ENCODE results near the gene INSC. TPM values are rescaled to one million over a fixed set of nuclear protein-coding genes. Genes with fewer than 3 reads are reported as not detected.

Gene INSC
- total and polyA plus RNA-seq, 2 experiments from 2014 or later: 1.1 to 1.2 TPM

DNA sequence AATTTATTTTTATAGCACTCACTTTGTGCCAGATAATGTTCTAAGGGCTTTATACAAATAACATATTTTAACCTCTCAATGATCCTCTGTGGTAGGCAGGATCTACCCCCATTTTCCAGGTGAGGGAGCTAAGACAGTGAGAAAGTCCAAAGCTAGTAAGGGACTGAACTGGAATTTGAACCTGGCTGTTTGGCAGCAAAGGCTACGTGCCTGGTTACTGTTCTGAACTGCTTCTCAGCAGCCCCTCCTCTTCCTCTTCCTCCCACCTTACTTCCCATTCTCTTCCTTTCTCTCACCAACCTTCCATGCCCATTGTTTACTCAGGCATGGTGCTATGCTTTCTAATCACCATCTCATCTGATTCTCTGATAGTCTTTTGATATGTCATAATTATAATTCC, 82.0 kb downstream of the INSC start:
- peaks cover 30% of the 10 kb centered on the region for H3F3A ChIP-seq (ENCODE audit: insufficient read depth)
- H2AFZ ChIP-seq: no peak overlapping the region
- no peak overlapping the region for H3K4me2 ChIP-seq (ENCODE audit: unreplicated experiment)
- H3K9me3 ChIP-seq (ENCODE audit: low read depth): no peaks in the 10 kb centered on the region
- H3K36me3 ChIP-seq (ENCODE audit: low read depth): no peaks in the 10 kb centered on the region
- no peak overlapping the region for H3K9ac ChIP-seq
- no peak for DNase-seq
- no peaks in the 10 kb centered on the region for H4K20me1 ChIP-seq (ENCODE audit: insufficient read depth)
- WGBS, 2 experiments (ENCODE audit: low coverage in 1 of 2, low lambda C conversion rate in 2 of 2, missing lambda C conversion rate in 2 of 2): 80 to 94% methylated on average over 1 of the region's 1 CpG
- H3K9me2 ChIP-seq (ENCODE audit: insufficient read depth): no peaks in the 10 kb centered on the region
- no peaks in the 10 kb centered on the region for H3K79me2 ChIP-seq (ENCODE audit: insufficient read depth)
- in situ Hi-C loops (cut with MboI): loop anchor here (5.0 kb wide), 1 partner anchor 99 kb away; no protein-coding TSS in a partner anchor
- TF ChIP-seq EZH2phosphoT487 (IDR thresholded peaks at IDR 0.05; ENCODE audit: insufficient read depth, low read depth) (no peak), EZH2 (IDR thresholded peaks at IDR 0.05; ENCODE audit: insufficient read depth, poor library complexity, severe bottlenecking) (no peak)
- H3K4me1 ChIP-seq (ENCODE audit: insufficient read depth): peaks cover 38% of the 10 kb centered on the region
- H3K27ac ChIP-seq: no peak overlapping the region
- no peaks in the 10 kb centered on the region for H3K27me3 ChIP-seq (replicated peaks; ENCODE audit: insufficient read depth)
- no peak overlapping the region for H3K4me3 ChIP-seq

DNA sequence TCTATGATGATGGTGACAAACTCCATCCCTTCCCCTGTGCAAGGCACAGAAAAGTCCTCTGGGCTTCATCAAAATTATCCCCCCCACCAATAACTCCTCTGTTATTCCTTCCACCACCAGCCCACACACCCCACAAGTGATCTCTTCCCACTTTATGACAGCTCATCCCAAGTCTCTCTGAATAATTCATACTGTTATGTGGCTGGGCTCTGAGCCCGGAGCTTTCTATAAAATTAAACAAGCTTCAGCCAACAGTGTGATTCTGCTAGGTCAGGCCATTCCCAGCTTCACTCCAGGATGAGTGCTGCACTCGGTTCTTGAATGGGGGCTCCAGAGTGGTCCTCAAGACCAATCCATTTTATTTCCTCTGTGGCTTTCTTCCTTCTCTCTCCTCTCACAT, 83.0 kb downstream of the INSC start:
- Histone ChIP-seq H3F3A (ENCODE audit: insufficient read depth) (peaks cover 30% of the 10 kb centered on the region), H3K4me2 (ENCODE audit: unreplicated experiment) (no peak overlapping the region), H3K27me3 (replicated peaks; ENCODE audit: insufficient read depth) (no peaks in the 10 kb centered on the region), H2AFZ (no peak overlapping the region), H3K79me2 (ENCODE audit: insufficient read depth) (no peaks in the 10 kb centered on the region), H3K9me2 (ENCODE audit: insufficient read depth) (no peaks in the 10 kb centered on the region), H3K36me3 (ENCODE audit: low read depth) (no peaks in the 10 kb centered on the region), H4K20me1 (ENCODE audit: insufficient read depth) (no peaks in the 10 kb centered on the region), H3K9ac (no peak overlapping the region), H3K9me3 (ENCODE audit: low read depth) (no peaks in the 10 kb centered on the region), H3K4me3 (no peak overlapping the region), H3K4me1 (ENCODE audit: insufficient read depth) (peaks cover 38% of the 10 kb centered on the region), H3K27ac (no peak overlapping the region)
- in situ Hi-C loops (cut with MboI): loop anchor here (5.0 kb wide), 1 partner anchor 100 kb away; no protein-coding TSS in a partner anchor
- WGBS, 2 experiments (ENCODE audit: low coverage in 1 of 2, low lambda C conversion rate in 2 of 2, missing lambda C conversion rate in 2 of 2): 2 to 4% methylated on average over 2 of the region's 2 CpGs
- TF ChIP-seq EZH2phosphoT487 (IDR thresholded peaks at IDR 0.05; ENCODE audit: insufficient read depth, low read depth): no peak
- no peak for TF ChIP-seq EZH2 (IDR thresholded peaks at IDR 0.05; ENCODE audit: insufficient read depth, poor library complexity, severe bottlenecking)
- DNase-seq: peak; percentile 62

DNA sequence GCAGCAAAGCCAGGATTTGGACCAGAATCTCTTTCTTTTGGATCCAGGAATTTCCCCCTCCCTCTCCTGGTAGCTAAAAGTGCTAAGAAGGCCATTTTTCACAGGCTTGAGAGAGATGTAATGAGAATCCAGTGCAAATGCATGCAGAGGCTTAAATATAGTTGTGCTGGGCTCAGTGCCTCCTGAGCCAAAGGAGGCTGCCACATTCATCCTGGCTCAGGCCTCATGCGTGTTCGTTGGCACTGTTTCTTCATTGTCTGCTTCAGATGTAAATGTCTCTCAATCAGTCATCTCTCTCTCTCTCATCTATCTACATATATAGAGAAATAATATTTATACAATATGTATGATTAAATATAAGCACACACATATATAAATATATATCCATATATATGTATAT, 83.6 kb downstream of the INSC start:
- Histone ChIP-seq H3K79me2 (ENCODE audit: insufficient read depth) (no peaks in the 10 kb centered on the region), H3K9ac (no peak overlapping the region), H3K4me3 (no peak overlapping the region), H3K27ac (no peak overlapping the region), H3K9me3 (ENCODE audit: low read depth) (no peaks in the 10 kb centered on the region), H3K9me2 (ENCODE audit: insufficient read depth) (no peaks in the 10 kb centered on the region), H3K27me3 (replicated peaks; ENCODE audit: insufficient read depth) (no peaks in the 10 kb centered on the region), H3F3A (ENCODE audit: insufficient read depth) (peaks cover 30% of the 10 kb centered on the region), H2AFZ (no peak overlapping the region), H3K4me1 (ENCODE audit: insufficient read depth) (peaks cover 38% of the 10 kb centered on the region), H4K20me1 (ENCODE audit: insufficient read depth) (no peaks in the 10 kb centered on the region), H3K4me2 (ENCODE audit: unreplicated experiment) (no peak overlapping the region), H3K36me3 (ENCODE audit: low read depth) (no peaks in the 10 kb centered on the region)
- TF ChIP-seq EZH2 (IDR thresholded peaks at IDR 0.05; ENCODE audit: insufficient read depth, poor library complexity, severe bottlenecking): no peak
- no peak for TF ChIP-seq EZH2phosphoT487 (IDR thresholded peaks at IDR 0.05; ENCODE audit: insufficient read depth, low read depth)
- in situ Hi-C loops (cut with MboI): loop anchor here (5.0 kb wide), 1 partner anchor 101 kb away; no protein-coding TSS in a partner anchor
- peak; percentile 23 for DNase-seq
- WGBS, 2 experiments (ENCODE audit: low coverage in 1 of 2, low lambda C conversion rate in 2 of 2, missing lambda C conversion rate in 2 of 2): 59 to 92% methylated on average over 2 of the region's 2 CpGs

DNA sequence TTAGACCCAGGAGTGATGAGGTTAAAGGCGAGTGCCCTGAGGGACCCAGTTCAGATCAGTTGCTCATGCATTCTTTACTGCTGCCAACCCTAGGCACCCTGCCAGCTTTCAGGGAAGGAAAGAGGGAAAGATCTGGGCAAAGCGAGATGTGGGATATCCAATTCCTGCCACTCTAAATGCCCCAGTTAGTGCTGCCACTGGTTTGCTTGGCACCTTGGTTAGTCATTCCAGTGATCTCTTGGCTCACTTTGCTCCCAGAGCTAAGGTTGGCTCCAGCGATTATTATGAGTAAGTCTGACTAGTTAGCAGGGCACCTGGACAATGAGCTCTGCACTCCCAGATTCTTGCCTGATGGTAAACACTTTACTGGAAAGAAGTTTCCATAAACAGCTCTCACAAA, 85.0 kb downstream of the INSC start:
- Histone ChIP-seq H3K4me2 (ENCODE audit: unreplicated experiment) (no peak overlapping the region), H3K27me3 (replicated peaks; ENCODE audit: insufficient read depth) (no peaks in the 10 kb centered on the region), H3K9me2 (ENCODE audit: insufficient read depth) (no peaks in the 10 kb centered on the region), H3K9ac (no peak overlapping the region), H2AFZ (no peak overlapping the region), H3K9me3 (ENCODE audit: low read depth) (no peaks in the 10 kb centered on the region), H3K27ac (no peak overlapping the region), H3K79me2 (ENCODE audit: insufficient read depth) (no peaks in the 10 kb centered on the region), H3F3A (ENCODE audit: insufficient read depth) (peaks cover 26% of the 10 kb centered on the region), H3K4me1 (ENCODE audit: insufficient read depth) (peaks cover 37% of the 10 kb centered on the region), H3K4me3 (no peak overlapping the region), H3K36me3 (ENCODE audit: low read depth) (no peaks in the 10 kb centered on the region), H4K20me1 (ENCODE audit: insufficient read depth) (no peaks in the 10 kb centered on the region)
- DNase-seq: peak; percentile 81
- TF ChIP-seq EZH2phosphoT487 (IDR thresholded peaks at IDR 0.05; ENCODE audit: insufficient read depth, low read depth) (no peak), EZH2 (IDR thresholded peaks at IDR 0.05; ENCODE audit: insufficient read depth, poor library complexity, severe bottlenecking) (no peak)
- in situ Hi-C loops (cut with MboI): loop anchor here (5.0 to 10.0 kb wide), 2 partner anchors 45 to 102 kb away; no protein-coding TSS in a partner anchor
- WGBS, 2 experiments (ENCODE audit: low coverage in 1 of 2, low lambda C conversion rate in 2 of 2, missing lambda C conversion rate in 2 of 2): 46 to 53% methylated on average over 3 of the region's 3 CpGs

All from GM23248 (cell line).